H1 (cell line): ENCODE measurements around the gene CCNT2. TPM values are rescaled to one million over a fixed set of nuclear protein-coding genes. Genes with fewer than 3 reads are reported as not detected.
A peak's percentile ranks its signal among the peaks of the same experiment; 100 is the strongest.

ENCODE experiments used
- CTCF ChIA-PET: fragments of 300-600 bp; sonication (Branson Sonifier 250); formaldehyde crosslinking; loops from one replicate; lab custom pipeline; 2021; ENCODE audit not compliant: partially characterized antibody; lab: Charles Lee
- POLR2A ChIA-PET: fragments of 300-600 bp; sonication (Branson Sonifier 250); formaldehyde crosslinking; loops from one replicate; lab custom pipeline; 2021; ENCODE audit warnings: inconsistent platforms; ENCODE audit not compliant: partially characterized antibody; lab: Charles Lee
- DNase-seq, 2 experiments: peaks; one replicate each; pipeline versions ENCODE4 v3.0.0 to v3.0.0-alpha.2; 2010 to 2022; ENCODE audit warnings: low spot score in 2 of 2, low read depth in 1 of 2, mixed read lengths in 1 of 2
- FAIRE-seq: peaks from 2 replicates; lab custom pipeline; 2011; peaks lifted over from hg19 to GRCh38; lab: Jason Lieb, UNC
- H2AFZ ChIP-seq: 2 replicates; pipeline ENCODE4 v1.8.1; 2012; ENCODE audit warnings: low read length, inconsistent platforms
- H2AK5ac ChIP-seq: 2 replicates; pipeline ENCODE4 v1.6.1; 2013; ENCODE audit warnings: low read depth, low read length
- H2BK120ac ChIP-seq: replicated peaks from 2 replicates; pipeline ENCODE3; 2013; ENCODE audit warnings: low read depth, low read length, inconsistent platforms
- H2BK12ac ChIP-seq: 2 replicates; pipeline ENCODE4 v1.6.1; 2013; ENCODE audit warnings: low read depth, low read length
- H2BK15ac ChIP-seq: 2 replicates; pipeline ENCODE4 v1.6.1; 2013; ENCODE audit warnings: low read length
- H2BK20ac ChIP-seq: 2 replicates; pipeline ENCODE4 v1.6.1; 2013; ENCODE audit warnings: low read length
- H2BK5ac ChIP-seq: 2 replicates; pipeline ENCODE4 v1.6.1; 2013; ENCODE audit warnings: low read depth, low read length
- H3K14ac ChIP-seq: 2 replicates; pipeline ENCODE4 v1.6.1; 2013; ENCODE audit warnings: inconsistent platforms; ENCODE audit not compliant: insufficient read length
- H3K18ac ChIP-seq: 2 replicates; pipeline ENCODE4 v1.6.1; 2013; ENCODE audit warnings: low read length; ENCODE audit errors: extremely low read depth
- H3K23ac ChIP-seq: 2 replicates; pipeline ENCODE4 v1.6.1; 2013; ENCODE audit warnings: inconsistent platforms; ENCODE audit not compliant: insufficient read length
- H3K23me2 ChIP-seq: 2 replicates; pipeline ENCODE4 v1.6.1; 2013; ENCODE audit warnings: low read depth, low read length
- H3K27ac ChIP-seq: 2 replicates; pipeline ENCODE4 v1.6.1; 2011; ENCODE audit warnings: low read depth, low read length, inconsistent platforms
- H3K27me3 ChIP-seq, 4 experiments: replicated peaks in 1 of 4; 1 replicate in 1 of 4; 2 replicates in 3 of 4; pipeline versions ENCODE4 v1.6.1 to v1.8.1; 2011 to 2013; ENCODE audit warnings: low read length in 3 of 4, mild to moderate bottlenecking in 3 of 4, inconsistent platforms in 2 of 4, mixed read lengths in 2 of 4, moderate library complexity in 1 of 4; ENCODE audit not compliant: control insufficient read depth in 3 of 4, insufficient read depth in 3 of 4; ENCODE audit errors: extremely low read depth in 1 of 4
- H3K36me3 ChIP-seq, 4 experiments: 2 replicates each; pipeline versions ENCODE4 v1.6.1 to v1.8.1; 2011 to 2013; ENCODE audit warnings: mild to moderate bottlenecking in 4 of 4, low read length in 3 of 4, moderate library complexity in 2 of 4, control low read depth in 1 of 4, inconsistent platforms in 1 of 4; ENCODE audit not compliant: insufficient read depth in 4 of 4, control insufficient read depth in 2 of 4
- H3K4ac ChIP-seq: replicated peaks from 2 replicates; pipeline ENCODE3; 2013; ENCODE audit warnings: low read length, low read depth, mixed read lengths, inconsistent platforms; ENCODE audit not compliant: insufficient read length
- H3K4me1 ChIP-seq, 4 experiments: replicated peaks in 1 of 4; 1 replicate in 1 of 4; 2 replicates in 3 of 4; pipeline versions ENCODE4 v1.6.1 to v1.8.1; 2011 to 2013; ENCODE audit warnings: low read length in 3 of 4, inconsistent platforms in 2 of 4, mixed read lengths in 1 of 4; ENCODE audit not compliant: insufficient read depth in 4 of 4, control insufficient read depth in 3 of 4
- H3K4me2 ChIP-seq, 2 experiments: 2 replicates each; pipeline versions ENCODE4 v1.6.1 to v1.8.1; 2011 to 2013; ENCODE audit warnings: low read depth in 2 of 2, low read length in 2 of 2, control low read depth in 1 of 2, inconsistent platforms in 1 of 2, mild to moderate bottlenecking in 1 of 2; ENCODE audit not compliant: insufficient read depth in 1 of 2
- H3K4me3 ChIP-seq, 4 experiments: fragments of 200-600, 300-600 bp in 1 of 4; sonication (generic), shearing (Covaris generic), sonication (Bioruptor Twin) in 1 of 4; 2 replicates each; pipeline versions ENCODE4 v1.5.1 to v1.8.1; 2011 to 2016; ENCODE audit warnings: low read length in 4 of 4, low read depth in 3 of 4, control low read depth in 2 of 4, inconsistent platforms in 2 of 4, mild to moderate bottlenecking in 2 of 4, mixed read lengths in 1 of 4, moderate library complexity in 1 of 4; ENCODE audit not compliant: insufficient read depth in 2 of 4; ENCODE audit errors: extremely low read depth in 1 of 4
- H3K56ac ChIP-seq: replicated peaks from 2 replicates; pipeline ENCODE3; 2013; ENCODE audit warnings: low read depth, mild to moderate bottlenecking, mixed read lengths, low read length, inconsistent platforms; ENCODE audit not compliant: insufficient read length
- H3K79me1 ChIP-seq: 2 replicates; pipeline ENCODE4 v1.6.1; 2013; ENCODE audit warnings: low read depth, low read length, control low read depth
- H3K79me2 ChIP-seq, 2 experiments: 2 replicates each; pipeline versions ENCODE4 v1.6.1 to v1.8.1; 2012 to 2013; ENCODE audit warnings: low read length in 2 of 2, mild to moderate bottlenecking in 2 of 2, inconsistent platforms in 1 of 2; ENCODE audit not compliant: insufficient read depth in 2 of 2, control insufficient read depth in 1 of 2
- H3K9ac ChIP-seq, 4 experiments: replicated peaks in 1 of 4; 1 replicate in 1 of 4; 2 replicates in 3 of 4; pipeline versions ENCODE4 v1.6.1 to v1.8.1; 2011 to 2013; ENCODE audit warnings: low read depth in 3 of 4, low read length in 3 of 4, control low read depth in 2 of 4, mild to moderate bottlenecking in 2 of 4, moderate library complexity in 2 of 4, inconsistent platforms in 1 of 4; ENCODE audit errors: extremely low read depth in 1 of 4
- H3K9me3 ChIP-seq, 2 experiments: 2 replicates each; pipeline versions ENCODE4 v1.6.1 to v1.8.1; 2012 to 2013; ENCODE audit warnings: mild to moderate bottlenecking in 2 of 2, moderate library complexity in 2 of 2, control low read depth in 1 of 2, inconsistent platforms in 1 of 2, low read depth in 1 of 2, low read length in 1 of 2, mixed read lengths in 1 of 2; ENCODE audit not compliant: insufficient read depth in 2 of 2
- H4K20me1 ChIP-seq, 2 experiments: replicated peaks in 1 of 2; 2 replicates each; pipeline versions ENCODE3 to v1.8.1; 2011 to 2013; ENCODE audit warnings: inconsistent platforms in 2 of 2, low read length in 2 of 2, mild to moderate bottlenecking in 1 of 2; ENCODE audit not compliant: insufficient read depth in 2 of 2, control insufficient read depth in 1 of 2
- H4K5ac ChIP-seq: 2 replicates; pipeline ENCODE4 v1.6.1; 2013; ENCODE audit warnings: low read length, low read depth, mixed read lengths, inconsistent platforms; ENCODE audit not compliant: insufficient read length
- H4K8ac ChIP-seq: 2 replicates; pipeline ENCODE4 v1.8.0; 2013; ENCODE audit warnings: mild to moderate bottlenecking, moderate library complexity, low read length, inconsistent platforms; ENCODE audit not compliant: insufficient read depth; ENCODE audit errors: extremely low read depth
- H4K91ac ChIP-seq: replicated peaks from 2 replicates; pipeline ENCODE3; 2013; ENCODE audit warnings: low read length, mixed read lengths, inconsistent platforms; ENCODE audit not compliant: insufficient read length
- CTCF ChIP-seq, 3 experiments: IDR thresholded peaks; 1 replicate in 2 of 3; 2 replicates in 1 of 3; pipeline versions ENCODE4 v1.5.1 to v1.6.1; 2011; ENCODE audit warnings: low read length in 3 of 3, mild to moderate bottlenecking in 3 of 3, inconsistent platforms in 2 of 3, low read depth in 1 of 3, moderate library complexity in 1 of 3; ENCODE audit not compliant: insufficient read depth in 1 of 3; ENCODE audit errors: control extremely low read depth in 1 of 3
- HDAC2 ChIP-seq, 2 experiments: fragments of 300-600 bp in 1 of 2; sonication (generic) in 1 of 2; IDR thresholded peaks; 2 replicates each; pipeline ENCODE4 v1.6.1; 2011 to 2012; ENCODE audit warnings: low read depth in 2 of 2, low read length in 2 of 2, mild to moderate bottlenecking in 2 of 2, moderate library complexity in 2 of 2, borderline replicate concordance in 1 of 2, inconsistent platforms in 1 of 2
- WGBS, 2 experiments: shearing (Covaris generic) in 1 of 2; methylation state at CpG; one replicate each; pipeline versions ENCODE4 v1.1.6 to v1.1.7; 2013 to 2015; ENCODE audit warnings: low lambda C conversion rate in 2 of 2, mixed read lengths in 2 of 2, inconsistent platforms in 1 of 2, low coverage in 1 of 2, missing lambda C conversion rate in 1 of 2; ENCODE audit not compliant: insufficient replicate concordance in 2 of 2, insufficient coverage in 1 of 2, insufficient read length in 1 of 2; ENCODE audit errors: extremely low coverage in 1 of 2, missing lambda C conversion rate in 1 of 2; 5-methylcytosine and 5-hydroxymethylcytosine counted together
- polyA plus RNA-seq, 7 experiments: library from polyadenylated mRNA; depleted of rRNA in 3 of 7; stranded (reverse) in 5 of 7; unstranded in 2 of 7; fragments of >200 nt in 5 of 7; fragments of 200-250 nt in 2 of 7; gene quantifications; 1 replicate in 5 of 7; 2 replicates in 1 of 7; 4 replicates in 1 of 7; pipeline versions ENCODE4 v1.2.1 to v1.2.3, GENCODE V29; 2011 to 2013; ENCODE audit warnings: missing spikeins in 2 of 7, mixed read lengths in 2 of 7
- total RNA-seq: library from RNA; stranded (reverse); fragmentation: NEBNext Ultra II Directional; extraction: Animal tissue kit (Norgen Biotek cat#: 25700); gene quantifications from 2 replicates; pipeline ENCODE4 v1.2.1, GENCODE V29; 2021

CCNT2 gene
- total and polyA plus RNA-seq, 2 of the 8 experiments (the other 6 are each of a cell fraction or from before 2014, with no cell fraction given) = 13.0 to 39.7 TPM

- H3K14ac ChIP-seq = no peak overlapping the region
These were observed 87.1 kb downstream of the CCNT2 start for GRCh38 chr2:135005753-135006152.

More at GRCh38 chr2:135005753-135006152, 87.1 kb downstream of the CCNT2 start:
- no peak overlapping the region for H3K9ac ChIP-seq
- H3K4me2 ChIP-seq = no peak overlapping the region
- no peaks in the 10 kb centered on the region for H3K36me3 ChIP-seq
- H3K27ac ChIP-seq = no peak overlapping the region
- TF ChIP-seq CTCF (IDR thresholded peaks at IDR 0.05; ENCODE audit: control extremely low read depth in 1 of 3, insufficient read depth in 1 of 3, low read depth in 1 of 3, low read length in 3 of 3) (no peak), HDAC2 (IDR thresholded peaks at IDR 0.05; ENCODE audit: borderline replicate concordance in 1 of 2, low read depth in 2 of 2, low read length in 2 of 2) (0 out of 4 replicates have a peak, but pooled peaks of 1 of the 2 experiments have one; percentile 15)
- H4K5ac ChIP-seq = no peak overlapping the region
- H3K23ac ChIP-seq = no peak overlapping the region
- H2BK12ac ChIP-seq = no peak overlapping the region
- ChIA-PET POLR2A (no interaction called here), CTCF (interaction anchor here (0.6 to 2.8 kb wide), 12 partner anchors 9 to 792 kb away, joined by 3 to 13 read pairs (median 3); no protein-coding TSS in a partner anchor)
- no peaks in the 10 kb centered on the region for H3K23me2 ChIP-seq
- H3K79me1 ChIP-seq = no peaks in the 10 kb centered on the region
- H3K4me1 ChIP-seq = peaks cover 0 to 4% (median under 1%) of the 10 kb centered on the region in 4 experiments; a peak in 2 of 7 replicates
- DNase-seq (no peak), FAIRE-seq (no peak)
- no peak overlapping the region for H2AK5ac ChIP-seq
- H3K56ac ChIP-seq = no peak overlapping the region
- no peak overlapping the region for H2BK20ac ChIP-seq
- 70% methylated on average over 3 of the region's 3 CpGs; no CpG with 5 or more reads in 1 of the 2 experiments for WGBS, 2 experiments
- H3K27me3 ChIP-seq = peaks cover 0 to 4% (median 0%) of the 10 kb centered on the region in 4 experiments; a peak in 2 of 7 replicates
- no peaks in the 10 kb centered on the region for H4K20me1 ChIP-seq
- H3K9me3 ChIP-seq = no peaks in the 10 kb centered on the region
- H4K8ac ChIP-seq = no peak overlapping the region
- no peaks in the 10 kb centered on the region for H3K79me2 ChIP-seq
- no peak overlapping the region for H3K18ac ChIP-seq
- no peak overlapping the region for H2BK15ac ChIP-seq
- H3K4ac ChIP-seq = no peak overlapping the region
- H2BK120ac ChIP-seq = no peak overlapping the region
- H2BK5ac ChIP-seq = no peak overlapping the region
- H3K4me3 ChIP-seq = no peak overlapping the region
- no peak overlapping the region for H2AFZ ChIP-seq
- no peak overlapping the region for H4K91ac ChIP-seq
